Hematopoietic multipotent progenitor cell (in vitro differentiated cells): ENCODE data around the gene SCN5A. TPM values are rescaled to one million over a fixed set of nuclear protein-coding genes. Genes with fewer than 3 reads are reported as not detected.

Source experiments
- DNase-seq, 3 donors: peaks; one replicate each; pipeline ENCODE4 v3.0.0-alpha.2; 2011 to 2015; ENCODE audit warnings: low read depth in 2 of 3, low spot score in 2 of 3
- total RNA-seq: library from RNA; depleted of rRNA; stranded (reverse); fragments of >200 nt; gene quantifications from one replicate; pipeline ENCODE4 v1.2.3, GENCODE V29; 2012

The SCN5A gene
- total RNA-seq, 1 donor, result 0.27 TPM

DNA sequence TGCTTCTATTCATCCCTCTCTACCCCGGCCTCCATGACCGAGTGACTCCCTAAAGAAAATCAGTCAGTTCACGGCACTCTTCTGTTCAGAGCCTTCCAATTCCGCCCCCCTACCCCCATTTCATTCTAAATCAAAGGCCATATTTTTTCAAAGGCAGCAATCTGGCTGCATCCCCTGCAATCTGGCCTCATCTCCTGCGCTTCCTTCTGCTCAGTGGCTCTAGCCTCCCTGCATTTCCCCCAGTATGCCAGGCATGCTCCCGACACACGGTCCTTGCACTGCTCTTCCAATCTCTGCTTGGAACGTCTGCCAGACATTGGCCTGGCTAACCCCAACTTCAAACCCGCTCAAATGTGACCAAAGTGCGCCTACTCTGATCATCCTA, 85.6 kb downstream of the SCN5A start:
- DNase-seq, result no peak

DNA sequence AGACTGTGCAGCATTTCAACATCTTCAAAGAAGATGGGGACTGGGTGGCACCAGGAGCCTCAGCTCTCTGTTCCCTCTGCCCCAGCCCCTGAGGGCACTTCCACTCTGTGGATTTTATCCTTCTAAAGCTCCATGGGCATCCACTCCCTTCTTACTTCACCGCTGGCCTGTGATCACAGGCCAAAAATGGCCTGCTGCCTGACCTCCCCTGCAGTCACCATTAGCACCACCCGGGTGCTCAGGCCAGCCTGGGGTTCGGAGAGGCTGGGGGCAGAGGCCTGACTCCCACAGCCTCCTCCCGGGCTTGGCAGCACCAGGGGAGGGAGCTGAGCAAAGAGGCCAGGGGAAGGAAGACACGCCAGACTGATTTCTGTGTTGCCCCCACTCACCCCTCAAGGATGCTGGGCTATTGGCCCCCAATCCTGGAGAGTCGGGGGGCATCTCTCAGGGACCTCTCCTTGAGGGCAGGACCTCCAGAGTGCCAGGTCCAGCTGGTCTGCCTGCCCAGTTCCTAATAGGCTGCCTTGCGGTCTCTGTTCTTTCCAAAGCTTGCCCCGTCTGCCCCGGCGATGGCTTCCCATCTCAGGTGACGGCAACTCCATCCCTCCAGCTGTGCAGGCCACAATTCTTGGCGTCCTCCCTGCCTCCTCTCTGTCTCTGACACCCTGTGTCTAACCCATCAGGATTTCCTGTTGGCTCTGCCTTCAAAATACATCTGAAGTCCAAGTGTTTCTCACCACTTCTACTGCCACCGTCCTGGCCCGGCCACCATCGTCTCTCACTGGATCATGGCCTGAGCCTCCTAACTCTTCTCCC, 86.2 kb downstream of the SCN5A start:
- DNase-seq, result no peak

DNA sequence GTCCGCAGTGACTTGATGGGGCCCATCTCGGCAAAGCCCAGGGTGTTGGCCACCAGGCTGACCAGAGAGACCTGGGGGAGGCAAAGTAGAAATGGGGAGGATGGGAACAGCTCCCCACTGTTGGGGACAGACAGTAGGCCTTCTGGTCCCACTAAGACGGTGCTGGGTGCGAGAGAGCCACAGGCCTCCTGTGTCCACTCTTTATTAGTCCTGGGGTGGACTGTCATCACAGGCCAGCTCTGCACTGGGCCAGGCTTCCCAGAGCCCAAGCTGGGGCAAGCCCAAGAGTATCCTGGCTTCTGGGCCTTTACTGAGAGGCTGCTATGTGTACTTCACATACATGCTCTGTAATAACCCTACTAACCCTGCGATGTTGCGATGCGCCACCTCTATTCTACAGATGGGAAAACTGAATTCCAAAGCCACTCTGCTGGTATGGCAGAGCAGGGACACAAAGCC, 87.0 kb downstream of the SCN5A start:
- no peak for DNase-seq

DNA sequence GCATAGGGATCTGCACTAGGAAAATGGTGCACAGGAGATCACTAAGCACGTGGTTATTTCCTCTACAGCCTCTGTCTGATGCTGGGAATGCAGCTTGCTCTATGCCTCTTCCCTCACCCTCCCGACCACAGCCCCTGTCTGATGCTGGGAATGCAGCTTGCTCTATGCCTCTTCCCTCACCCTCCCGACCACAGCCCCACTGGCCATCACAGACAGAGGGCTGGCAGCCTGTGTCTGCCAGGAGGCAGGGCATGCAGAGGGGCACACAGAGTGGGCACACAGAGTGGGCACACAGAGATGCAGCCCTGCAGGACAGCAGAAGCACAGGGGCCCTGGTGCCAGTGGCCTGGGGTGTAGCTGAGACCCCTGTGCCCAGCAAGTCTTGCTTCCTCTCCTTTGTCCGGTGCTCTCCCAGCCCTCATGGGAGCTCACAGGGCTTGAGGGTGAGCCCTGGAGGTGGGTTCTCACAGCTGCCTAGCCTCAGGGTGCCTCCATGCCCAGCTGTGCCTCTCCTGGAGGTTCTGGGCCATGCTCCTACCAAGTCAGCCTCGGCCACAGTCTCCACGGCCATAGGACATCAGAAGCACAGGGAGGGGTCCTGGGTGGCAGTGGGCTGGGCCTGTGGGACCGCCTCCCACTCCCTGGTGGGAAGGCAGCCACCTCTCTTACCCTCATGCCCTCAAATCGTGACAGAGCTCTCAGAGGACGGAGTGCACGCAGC, 87.6 kb downstream of the SCN5A start:
- DNase-seq, result no peak

DNA sequence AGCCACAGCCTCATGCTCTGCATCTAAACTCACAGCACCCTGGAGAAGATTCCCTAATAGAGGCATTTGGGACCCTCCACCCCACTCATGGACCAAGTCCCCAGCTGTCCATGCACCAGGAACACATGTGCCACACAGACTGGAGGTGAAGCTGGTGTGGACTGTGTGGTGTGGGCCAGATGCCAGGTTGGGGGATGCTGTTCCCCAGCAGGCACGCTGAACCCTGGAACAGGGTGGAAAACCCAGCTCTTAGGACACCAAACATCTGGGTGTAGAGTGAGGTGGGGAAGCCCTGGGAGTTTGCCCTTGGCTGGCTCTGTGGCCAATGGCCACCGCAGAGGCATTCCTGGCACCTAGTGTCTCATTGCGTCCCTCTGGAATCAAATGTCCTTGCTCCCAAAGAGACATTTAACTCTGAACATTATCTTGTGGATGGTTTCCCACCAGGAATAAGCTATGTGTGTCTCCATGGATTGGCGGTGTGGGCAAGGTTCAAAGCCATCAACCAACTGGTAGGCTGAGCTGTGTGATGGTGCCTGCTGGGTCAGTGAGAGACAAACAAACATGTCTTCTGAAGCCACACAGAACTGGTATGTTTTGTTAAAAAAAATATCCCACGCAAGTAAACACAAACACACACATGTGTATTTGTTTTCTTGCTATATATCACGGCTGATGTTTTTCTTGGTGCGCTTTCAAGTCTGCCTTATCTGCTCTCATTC, 88.3 kb downstream of the SCN5A start:
- DNase-seq, result no peak

DNA sequence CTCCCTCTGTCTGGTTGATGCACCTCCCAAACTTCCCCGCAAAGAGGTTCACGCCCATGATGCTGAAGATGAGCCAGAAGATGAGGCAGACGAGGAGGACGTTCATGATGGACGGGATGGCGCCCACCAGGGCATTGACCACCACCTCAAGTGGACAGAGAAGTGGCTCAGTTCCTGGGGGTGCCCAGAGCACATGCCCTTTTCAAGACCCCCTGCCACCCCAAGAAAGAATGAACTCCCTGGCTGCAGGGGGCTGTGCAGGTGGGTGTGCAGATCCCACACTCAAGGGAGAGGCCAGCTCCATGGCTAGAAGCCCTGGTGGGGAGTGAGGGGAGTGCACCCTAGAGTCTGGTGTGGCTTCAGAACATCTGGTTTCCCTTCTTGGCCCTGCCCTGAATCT, 89.2 kb downstream of the SCN5A start:
- no peak for DNase-seq

DNA sequence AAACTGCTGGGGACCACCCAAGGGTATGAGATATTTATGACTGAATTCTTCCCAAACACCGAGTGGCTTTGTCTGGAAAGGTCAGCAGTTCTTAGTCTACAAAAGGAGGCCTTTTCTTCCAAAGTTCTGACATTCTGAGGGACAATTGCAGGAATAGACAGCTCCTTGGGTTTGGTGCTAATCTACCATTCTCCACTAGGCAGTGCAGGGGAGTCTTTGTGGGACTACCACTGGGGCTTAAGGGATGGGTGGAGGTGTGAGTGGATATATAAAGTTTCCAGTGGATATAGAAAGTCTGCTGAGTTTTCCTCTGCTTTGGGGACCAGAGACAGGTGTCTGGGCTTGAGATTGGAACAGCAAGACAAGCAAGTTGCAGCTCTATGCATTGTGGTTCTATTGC, 90.6 kb downstream of the SCN5A start:
- DNase-seq, result no peak

DNA sequence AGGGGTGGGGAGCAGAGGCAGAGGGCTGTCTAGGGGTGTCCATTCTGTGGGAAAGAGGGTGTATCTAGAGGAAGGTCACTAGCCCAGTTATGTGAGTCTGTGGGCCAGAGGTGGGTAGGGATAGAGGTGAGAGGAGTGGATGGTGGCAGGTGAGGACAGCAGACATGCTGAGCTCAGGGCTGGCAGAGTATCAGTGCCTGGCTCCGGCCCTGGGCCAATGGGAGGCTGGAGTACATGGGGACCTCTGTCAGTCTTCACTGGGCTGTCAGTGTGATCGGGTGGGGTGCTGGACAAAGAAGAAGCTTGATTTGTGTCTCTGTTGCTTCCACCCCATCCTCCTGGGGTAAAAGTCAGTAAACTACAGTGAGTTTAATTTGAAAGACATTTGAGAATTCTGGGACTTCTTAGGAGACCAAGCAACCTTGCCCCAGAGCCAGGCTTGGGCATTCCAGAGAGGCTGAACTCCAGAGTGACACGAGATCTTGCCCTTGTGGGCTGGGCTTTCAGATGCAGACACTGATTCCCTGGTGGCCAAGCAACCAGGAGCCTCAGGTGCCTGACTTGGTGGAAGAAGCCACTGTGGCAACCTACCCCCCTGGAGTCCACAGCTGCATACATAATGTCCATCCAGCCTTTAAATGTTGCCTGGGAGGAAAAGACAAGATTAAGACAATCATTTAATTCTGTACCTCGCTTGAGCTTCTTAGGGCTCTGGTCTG, 92.7 kb downstream of the SCN5A start:
- no peak for DNase-seq

DNA sequence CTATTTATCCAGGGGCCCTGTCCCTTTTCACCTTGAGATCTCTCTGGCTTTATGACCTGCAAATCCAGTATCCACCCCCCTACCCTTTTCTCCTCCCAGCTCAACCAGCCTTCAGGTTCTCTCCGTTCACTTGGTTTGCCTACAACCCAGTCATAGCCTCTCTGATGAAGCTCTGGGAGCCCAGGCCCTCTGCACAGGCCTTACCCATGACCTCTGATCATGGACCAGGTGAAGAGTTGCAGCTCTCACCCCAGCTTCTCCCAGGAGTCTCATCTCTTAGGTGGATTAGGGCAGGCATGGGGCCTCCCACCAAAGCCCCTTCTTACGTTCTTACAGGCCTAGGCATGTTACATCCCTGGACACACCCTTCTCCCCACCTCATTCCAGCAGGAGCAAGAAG, 93.6 kb downstream of the SCN5A start:
- DNase-seq, result no peak

DNA sequence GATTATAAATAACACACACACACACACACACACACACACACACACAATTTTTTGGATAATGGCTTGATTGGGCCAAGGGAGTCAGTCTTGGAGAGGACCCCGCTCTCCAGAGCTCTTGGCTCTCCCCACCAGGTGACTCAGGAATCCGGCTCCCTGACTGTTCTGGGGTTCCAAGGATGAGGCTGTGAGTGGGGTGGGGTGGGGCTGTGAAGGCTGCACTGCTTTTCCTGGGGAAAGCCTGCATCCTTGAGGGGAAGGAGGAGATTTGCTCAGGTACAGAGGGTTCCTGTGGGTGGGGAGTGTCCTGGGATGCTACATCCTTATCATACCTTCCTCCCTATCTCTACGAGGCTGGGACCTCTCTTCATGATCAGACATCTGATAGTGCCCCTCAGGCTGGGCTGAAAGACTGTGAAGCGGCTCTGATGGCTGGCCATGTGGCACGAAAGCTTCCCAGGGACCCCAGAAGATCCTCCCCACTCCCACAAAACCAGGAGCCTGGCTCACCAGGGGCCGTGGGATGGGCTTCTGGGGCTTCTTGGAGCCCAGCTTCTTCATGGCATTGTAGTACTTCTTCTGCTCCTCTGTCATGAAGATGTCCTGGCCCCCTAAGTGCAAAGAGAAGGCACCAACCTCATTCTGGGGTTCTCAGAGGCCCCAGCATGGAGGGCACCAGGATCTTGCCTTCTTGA, 94.2 kb downstream of the SCN5A start:
- DNase-seq, result no peak

DNA sequence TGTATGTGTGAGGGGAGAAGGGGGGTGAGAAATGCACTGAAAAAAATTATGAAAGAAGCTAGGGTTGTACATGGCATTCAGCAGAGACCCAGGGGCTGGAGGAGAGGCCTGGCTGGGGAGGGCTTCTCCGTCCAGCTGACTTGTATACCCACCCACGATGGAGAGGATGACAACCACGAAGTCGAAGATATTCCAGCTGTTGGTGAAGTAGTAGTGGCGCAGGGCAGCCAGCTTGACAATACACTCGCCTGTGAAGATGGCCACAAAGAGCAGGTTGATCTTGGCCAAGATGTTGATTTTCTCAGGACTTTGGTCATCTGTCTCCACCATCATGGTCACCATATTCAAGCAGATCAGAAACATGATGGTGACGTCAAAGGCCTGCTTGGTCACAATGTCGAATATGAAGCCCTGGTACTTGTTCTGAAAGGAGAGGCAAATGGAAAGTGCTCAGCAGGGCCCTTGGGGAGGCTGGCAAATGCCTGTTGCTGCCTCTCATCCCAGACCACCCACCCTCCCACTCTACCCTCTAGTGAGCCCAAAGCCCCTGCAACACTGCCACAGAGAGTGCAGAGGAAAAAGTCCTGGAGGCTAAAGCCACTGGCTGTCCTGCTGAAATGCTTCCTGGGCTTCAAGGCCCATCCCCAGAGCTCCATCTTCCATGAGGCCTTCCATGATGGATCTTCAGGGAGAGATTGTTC, 95.2 kb downstream of the SCN5A start:
- no peak for DNase-seq

DNA sequence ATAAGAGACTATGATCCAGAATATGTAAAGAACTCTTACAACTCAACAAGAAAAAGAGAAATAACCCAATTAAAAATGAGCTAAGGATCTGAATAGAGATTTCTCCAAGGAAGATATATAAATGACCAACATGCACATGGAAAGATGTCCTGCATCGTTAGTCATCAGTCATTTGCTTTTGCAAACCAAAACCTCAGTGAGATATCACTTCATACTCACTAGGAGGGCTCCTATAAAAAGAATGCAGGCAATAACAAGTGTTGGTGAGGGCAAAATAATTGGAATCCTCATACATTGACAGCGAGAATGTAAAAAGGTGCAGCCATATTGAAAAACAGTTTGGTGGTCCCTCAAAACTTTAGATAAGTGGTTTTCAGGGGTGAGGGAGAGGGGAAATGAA, 96.4 kb downstream of the SCN5A start:
- DNase-seq, result no peak

DNA sequence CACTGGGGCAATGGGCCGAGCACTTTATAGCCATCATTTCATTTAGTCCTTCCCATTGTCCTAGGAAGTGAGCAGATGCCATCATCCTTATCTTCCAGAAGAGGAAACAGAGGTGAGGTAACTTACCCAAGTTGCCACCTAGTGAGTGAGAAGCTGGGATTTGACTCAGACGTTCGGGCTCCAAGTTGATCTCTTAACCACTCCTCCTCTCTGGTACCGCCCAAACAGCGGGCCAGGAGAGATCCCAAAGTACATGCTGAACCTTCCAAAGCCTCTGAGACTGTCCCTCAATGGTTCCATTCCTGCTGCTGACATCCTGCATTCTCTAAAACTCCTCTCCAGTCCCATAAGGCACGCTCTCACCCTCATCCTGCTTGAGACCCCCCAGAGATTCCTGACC, 97.1 kb downstream of the SCN5A start:
- no peak for DNase-seq

DNA sequence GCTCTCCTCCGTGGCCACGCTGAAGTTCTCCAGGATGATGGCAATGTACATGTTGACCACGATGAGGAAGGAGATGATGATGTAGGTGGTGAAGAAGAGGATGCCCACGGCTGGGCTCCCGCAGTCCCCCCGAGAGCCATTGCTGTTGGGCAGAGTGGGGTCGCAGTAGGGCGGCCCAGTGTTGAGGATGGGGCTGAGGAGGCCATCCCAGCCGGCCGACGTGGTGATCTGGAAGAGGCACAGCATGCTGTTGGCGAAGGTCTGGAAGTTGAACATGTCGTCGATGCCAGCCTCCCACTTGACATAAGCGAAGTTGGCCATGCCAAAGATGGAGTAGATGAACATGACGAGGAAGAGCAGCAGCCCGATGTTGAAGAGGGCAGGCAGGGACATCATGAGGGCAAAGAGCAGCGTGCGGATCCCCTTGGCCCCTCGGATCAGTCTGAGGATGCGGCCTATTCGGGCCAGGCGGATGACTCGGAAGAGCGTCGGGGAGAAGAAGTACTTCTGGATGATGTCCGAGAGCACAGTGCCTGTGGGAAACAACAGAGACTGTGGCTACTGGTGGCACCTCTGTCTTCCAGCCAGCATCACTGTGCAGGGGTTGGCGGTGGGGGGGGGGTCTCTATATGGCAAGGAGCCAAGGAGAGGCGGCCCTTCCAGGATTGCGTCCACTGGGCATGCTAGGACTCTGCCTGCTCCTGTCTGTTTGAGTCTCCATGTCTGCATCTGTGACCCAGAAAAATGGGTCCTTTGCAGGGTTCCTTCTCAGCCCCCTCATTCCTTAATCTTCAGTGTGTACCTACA, 98.3 kb downstream of the SCN5A start:
- DNase-seq, result no peak

DNA sequence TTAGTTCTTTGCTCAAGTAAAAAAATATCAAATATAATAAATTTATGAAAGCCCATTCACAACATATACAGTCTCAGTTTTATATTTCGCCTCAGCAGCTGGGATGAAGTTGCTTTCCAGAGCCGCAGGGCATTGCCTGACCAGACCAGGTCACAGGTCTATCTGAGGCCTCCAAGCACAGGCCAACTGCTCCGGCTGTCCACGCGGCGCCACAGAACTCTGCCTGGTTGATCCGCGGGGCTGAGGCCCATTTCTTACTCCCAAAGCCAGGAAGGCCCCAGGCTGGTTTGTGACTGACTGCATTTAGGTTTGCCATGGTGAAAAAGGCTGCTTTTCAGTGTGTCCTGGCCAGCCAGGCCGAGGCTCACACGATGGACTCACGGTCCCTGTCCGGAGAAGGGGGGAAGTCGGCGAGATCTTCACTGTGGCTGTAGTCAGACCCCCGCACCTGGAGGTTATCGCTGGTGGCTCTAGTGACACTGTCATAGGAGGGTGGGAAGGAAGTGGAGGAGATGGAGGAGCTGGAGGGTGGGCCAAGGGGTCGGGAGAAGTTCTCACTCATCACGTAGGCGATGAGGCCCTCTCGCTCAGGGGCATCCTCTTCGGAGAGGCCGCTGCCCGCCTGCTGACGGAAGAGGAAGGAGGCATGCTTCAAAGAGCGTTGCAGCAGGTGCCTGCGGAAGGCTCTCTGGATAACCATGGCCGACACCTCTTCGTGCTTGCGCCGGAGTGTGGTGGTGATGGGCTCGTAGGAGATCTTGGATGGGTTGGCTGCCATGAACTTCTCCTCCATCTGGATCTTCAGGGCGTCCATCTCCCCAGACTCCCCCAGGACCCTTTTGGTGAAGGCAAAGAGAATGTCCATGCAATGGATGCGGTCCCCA, 99.3 kb downstream of the SCN5A start:
- DNase-seq, result no peak

DNA sequence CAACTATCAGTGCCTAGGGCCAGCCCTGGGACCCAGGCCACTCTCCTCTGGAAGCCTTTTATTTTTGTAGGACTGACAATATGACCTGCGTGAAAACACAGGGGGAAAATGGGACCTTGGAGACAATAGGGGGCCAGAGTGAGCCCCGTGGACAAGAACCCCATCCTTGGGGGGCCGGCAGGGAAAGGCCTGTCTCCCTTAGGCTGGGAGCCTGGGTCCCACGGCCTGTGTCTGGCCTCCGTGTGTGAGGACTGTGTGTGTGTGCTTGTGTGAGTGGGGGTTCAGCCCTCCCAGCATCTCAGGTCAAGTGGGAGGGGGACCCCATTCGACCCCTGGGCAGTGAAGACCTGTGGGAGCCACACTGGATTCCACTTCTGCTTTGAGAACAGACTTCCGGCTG, 100.0 kb downstream of the SCN5A start:
- no peak for DNase-seq

DNA sequence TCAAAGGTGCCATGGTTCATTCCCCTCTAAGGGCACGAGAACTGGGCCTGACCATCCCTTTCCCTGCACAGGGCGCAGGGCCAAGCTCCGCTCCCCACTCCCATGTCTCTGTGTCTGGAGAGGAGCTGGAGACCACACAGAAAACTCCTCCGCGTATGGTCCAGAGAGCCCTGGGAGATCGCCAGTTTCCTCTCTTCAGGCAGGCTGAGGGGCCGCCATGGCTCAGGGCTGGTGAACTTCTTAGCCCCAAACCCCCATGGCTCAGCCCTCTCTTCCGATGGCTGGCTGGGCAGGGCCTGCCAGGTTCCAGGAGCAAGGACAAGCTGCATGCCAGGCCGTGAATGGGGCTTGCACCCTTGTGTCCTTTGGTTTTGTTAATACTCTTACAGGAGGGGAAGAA, 100.4 kb downstream of the SCN5A start:
- DNase-seq, result no peak
